ENCODE results near the gene STK38L. TPM values are rescaled to one million over a fixed set of nuclear protein-coding genes. Genes with fewer than 3 reads are reported as not detected.

Gene STK38L
- polyA plus RNA-seq, 4 donors = 34.9 to 45.6 (median 39.5) TPM

- DNase-seq (ENCODE audit: low read depth in 4 of 4, low spot score in 3 of 4) = peak in 2 of 4 donors; percentile 12 to 16
These were observed 61.8 kb downstream of the STK38L start for GRCh38 chr12:27305673-27306456.

- no peak for DNase-seq (ENCODE audit: low read depth in 4 of 4, low spot score in 3 of 4)
These were observed 65.4 kb downstream of the STK38L start for GRCh38 chr12:27309293-27309994.

- no peak for DNase-seq (ENCODE audit: low read depth in 4 of 4, low spot score in 3 of 4)
These were observed 65.9 kb downstream of the STK38L start for GRCh38 chr12:27309995-27310315.

- DNase-seq (ENCODE audit: low read depth in 4 of 4, low spot score in 3 of 4) = no peak
These were observed 72.9 kb downstream of the STK38L start for GRCh38 chr12:27316947-27317346.

- no peak for DNase-seq (ENCODE audit: low read depth in 4 of 4, low spot score in 3 of 4)
These were observed 75.3 kb downstream of the STK38L start for GRCh38 chr12:27319409-27319808.

GRCh38 chr12:27319848-27320247 is 75.8 kb downstream of the STK38L start:
- no peak for DNase-seq (ENCODE audit: low read depth in 4 of 4, low spot score in 3 of 4)

- no peak for DNase-seq (ENCODE audit: low read depth in 4 of 4, low spot score in 3 of 4)
These were observed 80.4 kb downstream of the STK38L start for GRCh38 chr12:27324530-27324929.

- no peak for DNase-seq (ENCODE audit: low read depth in 4 of 4, low spot score in 3 of 4)
These were observed 86.8 kb downstream of the STK38L start for GRCh38 chr12:27330846-27331245.

- peak in 1 of 4 donors; percentile 12 for DNase-seq (ENCODE audit: low read depth in 4 of 4, low spot score in 3 of 4)
These were observed 87.3 kb downstream of the STK38L start for GRCh38 chr12:27331291-27331926.

- no peak for DNase-seq (ENCODE audit: low read depth in 4 of 4, low spot score in 3 of 4)
These were observed 87.8 kb downstream of the STK38L start for GRCh38 chr12:27331927-27332324.

- DNase-seq (ENCODE audit: low read depth in 4 of 4, low spot score in 3 of 4) = no peak
These were observed 88.3 kb downstream of the STK38L start for GRCh38 chr12:27332407-27332713.

GRCh38 chr12:27332714-27333402 is 88.8 kb downstream of the STK38L start, which contains the start of gene BMAL2:
BMAL2 (plus strand) TSS chr12:27332836; CDS start chr12:27333073, 237 bp downstream.
- DNase-seq (ENCODE audit: low read depth in 4 of 4, low spot score in 3 of 4) = peak in 1 of 4 donors; percentile 5

GRCh38 chr12:27333403-27334009 is 89.4 kb downstream of the STK38L start:
- peak in 2 of 4 donors; percentile 1 to 25 for DNase-seq (ENCODE audit: low read depth in 4 of 4, low spot score in 3 of 4)

GRCh38 chr12:27334042-27334720 is 90.1 kb downstream of the STK38L start:
- DNase-seq (ENCODE audit: low read depth in 4 of 4, low spot score in 3 of 4) = no peak

GRCh38 chr12:27334721-27335082 is 90.6 kb downstream of the STK38L start:
- DNase-seq (ENCODE audit: low read depth in 4 of 4, low spot score in 3 of 4) = no peak

GRCh38 chr12:27335364-27336281 is 91.5 kb downstream of the STK38L start:
- DNase-seq (ENCODE audit: low read depth in 4 of 4, low spot score in 3 of 4) = no peak

- no peak for DNase-seq (ENCODE audit: low read depth in 4 of 4, low spot score in 3 of 4)
These were observed 92.2 kb downstream of the STK38L start for GRCh38 chr12:27336282-27336653.

- no peak for DNase-seq (ENCODE audit: low read depth in 4 of 4, low spot score in 3 of 4)
These were observed 93.3 kb downstream of the STK38L start for GRCh38 chr12:27337376-27337775.

- no peak for DNase-seq (ENCODE audit: low read depth in 4 of 4, low spot score in 3 of 4)
These were observed 94.4 kb downstream of the STK38L start for GRCh38 chr12:27338473-27338872.
